Stimulated activated CD8-positive, alpha-beta memory T cell treated with anti-CD3 and anti-CD28 coated beads, Interleukin-15, amount 100 ng/mL, for 1 hour (primary cell): ENCODE results near the gene ACBD6.

Experiments
- DNase-seq: peaks from one replicate; pipeline ENCODE4 v3.0.0-alpha.2; 2020; ENCODE audit warnings: low read depth

Gene ACBD6

GRCh38 chr1:180256341-180257027 is 245.9 kb downstream of the ACBD6 start:
- no peak for DNase-seq

GRCh38 chr1:180255536-180256340 is 246.6 kb downstream of the ACBD6 start:
- DNase-seq: no peak

- no peak for DNase-seq
Observed at GRCh38 chr1:180254854-180255253, 247.5 kb downstream of the ACBD6 start.

DNA sequence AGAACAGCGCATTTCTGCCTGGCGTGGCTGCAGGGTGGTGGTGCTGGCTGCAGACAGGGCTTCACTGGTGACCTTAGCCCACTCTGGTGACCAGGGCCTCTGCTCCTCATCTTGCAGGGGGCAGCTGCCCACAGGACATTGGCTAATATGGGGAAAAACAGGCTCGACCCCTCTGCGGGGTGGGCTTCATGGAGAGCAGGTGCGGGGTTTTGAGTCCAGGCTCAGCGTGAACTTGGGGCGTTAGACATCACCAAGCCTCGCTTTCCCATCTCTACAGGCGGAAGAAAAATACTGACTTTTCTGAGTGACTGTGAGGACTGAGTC is 247.9 kb downstream of the ACBD6 start:
- no peak for DNase-seq

GRCh38 chr1:180253585-180254495 is 248.5 kb downstream of the ACBD6 start:
- DNase-seq: no peak

DNA sequence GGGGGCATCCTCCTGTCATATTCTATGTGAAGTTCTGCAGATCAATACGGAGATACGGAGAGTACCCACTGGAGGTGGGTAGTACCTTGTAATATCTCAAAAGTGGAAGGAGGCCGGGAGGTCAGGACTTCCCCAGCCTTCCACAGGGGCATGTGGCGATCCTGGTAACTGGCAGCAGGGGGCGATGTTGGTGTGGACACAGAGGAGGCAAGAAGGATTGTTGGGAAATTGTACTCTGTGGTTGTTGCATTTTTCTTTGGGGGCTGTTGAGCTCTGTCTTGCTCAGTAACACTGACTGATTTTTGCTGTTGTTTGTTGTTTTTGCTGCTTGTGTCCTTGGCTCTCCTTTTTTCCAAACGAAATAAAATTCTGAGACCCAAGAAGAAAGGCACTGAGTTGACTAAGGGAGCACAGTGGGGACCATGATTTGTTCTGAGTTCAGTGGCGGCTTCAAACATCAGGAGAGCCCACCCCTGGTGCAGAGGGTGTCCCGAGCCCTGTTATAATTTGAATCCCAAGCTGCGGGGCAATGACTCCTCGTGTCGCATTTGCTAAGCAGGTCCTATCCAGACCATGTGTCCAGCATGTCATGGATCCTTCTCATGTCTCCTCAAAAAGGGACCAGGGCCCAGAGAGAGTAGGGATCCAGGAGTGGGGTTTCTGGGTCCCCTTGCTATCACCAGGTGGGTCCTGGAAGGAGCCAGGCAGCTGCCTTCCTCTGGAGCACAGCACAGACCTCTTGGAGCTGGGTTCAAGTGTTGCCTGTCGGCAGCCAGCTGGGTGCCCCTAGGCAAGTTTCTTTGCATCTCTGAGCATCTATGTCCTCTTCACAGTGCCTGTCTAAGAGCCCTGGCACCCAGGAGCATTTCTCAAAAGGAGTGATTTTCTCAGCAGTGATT is 249.5 kb downstream of the ACBD6 start:
- peak; percentile 41 for DNase-seq

GRCh38 chr1:180251526-180252305 is 250.7 kb downstream of the ACBD6 start:
- no peak for DNase-seq

GRCh38 chr1:180250883-180251509 is 251.4 kb downstream of the ACBD6 start:
- no peak for DNase-seq

- no peak for DNase-seq
Observed at GRCh38 chr1:180250499-180250770, 251.9 kb downstream of the ACBD6 start.

- DNase-seq: no peak
Observed at GRCh38 chr1:180249725-180250498, 252.5 kb downstream of the ACBD6 start.

DNA sequence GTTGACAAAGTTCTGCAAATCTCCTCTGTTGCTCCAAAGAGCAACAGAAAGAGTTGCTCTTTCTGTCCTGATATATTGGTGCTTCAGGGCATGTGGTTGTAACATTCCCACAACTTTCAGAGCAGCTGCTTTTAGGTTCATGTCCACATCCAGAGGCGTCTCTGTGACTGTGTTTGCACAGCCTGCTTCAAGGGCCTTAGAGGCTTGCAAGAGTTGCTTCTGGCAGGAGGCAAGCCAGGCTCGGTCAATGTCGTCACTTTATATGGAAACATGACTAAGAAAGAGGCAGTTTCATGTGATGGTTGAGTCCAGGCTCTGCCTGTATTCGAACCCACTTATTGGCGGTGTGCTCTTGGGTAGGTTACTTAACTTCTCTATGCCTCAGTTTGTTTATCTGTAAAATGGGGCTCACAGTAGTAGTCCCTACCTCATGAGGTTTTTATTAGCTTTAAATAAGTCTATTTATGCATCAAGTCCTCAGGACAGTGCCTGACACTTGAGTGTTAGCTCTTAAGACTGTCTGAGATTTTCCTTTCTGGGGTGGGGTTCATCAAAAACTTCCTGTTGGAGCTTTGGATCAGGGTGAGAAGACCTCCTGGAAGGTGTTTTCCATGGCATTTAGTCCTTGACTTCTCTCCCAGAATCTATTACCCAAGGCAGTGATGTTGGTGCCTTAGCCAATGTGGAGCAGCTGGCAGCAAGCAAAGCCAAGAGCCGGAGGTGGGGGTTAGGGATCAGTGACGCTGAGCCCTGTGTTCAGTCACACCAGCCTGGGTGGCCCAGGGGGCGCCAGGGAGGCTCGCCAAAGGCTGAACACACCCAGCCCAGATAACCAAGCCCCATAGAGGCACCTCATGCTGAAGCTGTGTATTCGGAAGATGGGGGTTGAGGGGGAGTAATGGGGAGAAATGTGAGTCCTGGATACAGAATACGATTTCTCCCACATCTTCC is 253.4 kb downstream of the ACBD6 start:
- no peak for DNase-seq

- DNase-seq: no peak
Observed at GRCh38 chr1:180248176-180248575, 254.2 kb downstream of the ACBD6 start.

GRCh38 chr1:180247580-180247979 is 254.8 kb downstream of the ACBD6 start:
- no peak for DNase-seq

DNA sequence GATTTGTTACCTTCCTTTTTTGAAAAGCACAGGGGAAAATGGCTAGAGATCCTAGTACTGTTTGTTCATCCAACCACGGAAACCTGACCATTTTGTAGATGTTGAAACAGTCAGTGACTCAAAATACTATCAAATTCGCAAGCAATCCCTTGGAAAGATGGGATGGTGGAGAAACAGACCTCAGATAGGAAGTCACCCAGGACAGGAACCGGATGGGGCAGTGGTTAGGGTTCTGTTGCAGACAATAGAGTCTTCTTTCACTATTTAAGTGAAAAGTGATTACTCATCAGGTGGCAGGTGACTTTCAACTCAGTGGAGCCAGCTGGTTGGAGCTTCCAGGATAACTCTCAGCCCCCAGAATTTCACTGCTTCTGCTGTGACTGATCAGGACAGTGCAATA is 255.3 kb downstream of the ACBD6 start:
- DNase-seq: no peak

DNA sequence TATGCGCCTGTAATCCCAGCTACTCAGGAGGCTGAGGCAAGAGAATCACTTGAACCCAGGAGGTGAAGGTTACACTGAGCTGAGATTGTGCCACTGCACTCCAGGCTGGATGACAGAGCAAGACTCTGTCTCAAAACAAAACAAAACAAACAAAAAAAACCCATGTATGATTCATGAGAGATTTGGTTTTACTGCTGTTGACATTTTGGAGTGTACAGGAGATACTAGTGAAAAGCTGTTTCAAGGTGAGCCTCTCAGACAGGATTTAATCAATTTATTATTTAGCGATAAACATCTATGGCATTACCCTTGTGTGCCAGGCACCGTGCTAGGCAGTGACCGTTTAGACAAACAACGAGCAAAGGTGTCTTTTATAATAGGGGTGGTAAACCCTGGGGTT is 255.8 kb downstream of the ACBD6 start:
- no peak for DNase-seq

DNA sequence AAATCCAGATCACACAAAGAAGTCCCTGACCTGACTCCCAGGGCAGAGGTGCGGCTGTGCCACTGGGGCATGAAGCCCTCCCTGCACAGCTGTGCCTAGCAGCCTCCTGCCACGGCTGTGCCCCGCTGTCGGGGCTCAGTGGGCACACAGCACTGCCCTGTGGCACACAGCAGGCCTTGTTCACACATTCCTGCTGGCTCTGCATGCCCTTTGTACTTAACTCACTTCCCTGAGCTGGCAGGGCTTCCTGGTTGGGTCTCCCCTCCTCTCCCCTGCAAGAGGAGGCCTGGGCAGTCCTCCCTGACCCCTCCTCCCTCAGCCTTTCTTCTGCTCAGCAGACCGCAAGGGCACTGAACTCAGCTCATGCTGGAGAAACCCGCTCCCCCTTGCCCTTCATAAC is 257.5 kb downstream of the ACBD6 start:
- no peak for DNase-seq

DNA sequence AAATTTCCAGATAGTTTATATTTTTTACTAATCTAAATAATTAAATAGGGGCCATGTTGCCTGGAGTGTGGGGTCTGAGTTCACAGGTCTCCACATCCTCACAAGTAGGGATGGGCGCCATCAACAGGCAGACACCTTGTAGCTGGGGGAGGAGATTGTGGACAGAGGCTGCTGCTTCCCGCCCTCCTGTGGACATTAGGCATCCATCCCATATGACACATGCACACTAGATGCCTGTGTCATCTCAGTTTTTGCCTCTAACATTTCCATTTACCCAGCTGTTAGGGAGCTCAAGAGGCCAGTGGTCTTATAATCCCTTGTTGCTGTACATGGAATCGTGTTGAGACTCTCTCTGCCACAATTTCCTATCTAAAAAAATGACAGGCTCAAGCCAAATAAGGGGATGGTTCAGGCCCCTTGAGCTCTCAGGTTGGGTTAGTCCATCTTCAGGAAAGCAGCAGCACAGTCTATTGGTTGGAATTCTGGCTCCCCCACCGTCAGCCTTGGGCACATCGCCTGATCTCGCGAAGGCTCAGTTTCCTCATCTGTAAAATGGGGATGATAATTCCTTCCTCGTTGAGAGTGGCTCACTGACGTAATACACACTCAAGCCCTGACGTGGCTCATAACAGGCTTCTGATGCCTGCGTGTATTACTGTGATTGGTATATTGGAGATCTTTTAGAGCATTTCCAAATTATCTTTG is 258.7 kb downstream of the ACBD6 start:
- DNase-seq: no peak
